Stimulated activated CD4-positive, alpha-beta T cell treated with anti-CD3 and anti-CD28 coated beads, TNF-alpha, amount 100 ng/mL, for 4 hours (primary cell): ENCODE data around the gene RELL1.

Source experiments
- DNase-seq, 3 experiments: peaks; one replicate each; pipeline ENCODE4 v3.0.0-alpha.2; 2020; ENCODE audit warnings: low read depth in 3 of 3

RELL1 gene

GRCh38 chr4:37635155-37635554 lies 51.0 kb downstream of the RELL1 start:
- no peak for DNase-seq

GRCh38 chr4:37634180-37634579 lies 52.0 kb downstream of the RELL1 start:
- no peak for DNase-seq

GRCh38 chr4:37632836-37633235 lies 53.3 kb downstream of the RELL1 start:
- DNase-seq, result no peak

- no peak for DNase-seq
Observed at GRCh38 chr4:37631551-37631950, 54.6 kb downstream of the RELL1 start.

- no peak for DNase-seq
Observed at GRCh38 chr4:37629713-37630112, 56.5 kb downstream of the RELL1 start.

GRCh38 chr4:37628977-37629609 lies 57.1 kb downstream of the RELL1 start:
- no peak for DNase-seq

GRCh38 chr4:37627263-37627662 lies 58.9 kb downstream of the RELL1 start:
- no peak for DNase-seq

- DNase-seq, result no peak
Observed at GRCh38 chr4:37625499-37625898, 60.7 kb downstream of the RELL1 start.

- no peak for DNase-seq
Observed at GRCh38 chr4:37623940-37624339, 62.2 kb downstream of the RELL1 start.

- DNase-seq, result no peak
Observed at GRCh38 chr4:37623125-37623524, 63.1 kb downstream of the RELL1 start.

GRCh38 chr4:37620176-37620575 lies 66.0 kb downstream of the RELL1 start:
- DNase-seq, result no peak

GRCh38 chr4:37615720-37616063 lies 70.5 kb downstream of the RELL1 start:
- DNase-seq, result no peak

GRCh38 chr4:37615059-37615719 lies 71.0 kb downstream of the RELL1 start:
- no peak for DNase-seq

GRCh38 chr4:37612811-37613210 lies 73.4 kb downstream of the RELL1 start:
- DNase-seq, result no peak

GRCh38 chr4:37609626-37610025 lies 76.5 kb downstream of the RELL1 start:
- no peak for DNase-seq

- no peak for DNase-seq
Observed at GRCh38 chr4:37607018-37607417, 79.2 kb downstream of the RELL1 start.

GRCh38 chr4:37605843-37606565 lies 80.2 kb downstream of the RELL1 start:
- no peak for DNase-seq

- no peak for DNase-seq
Observed at GRCh38 chr4:37604461-37604860, 81.7 kb downstream of the RELL1 start.

GRCh38 chr4:37603711-37604110 lies 82.5 kb downstream of the RELL1 start:
- no peak for DNase-seq

GRCh38 chr4:37603070-37603468 lies 83.1 kb downstream of the RELL1 start:
- peak; percentile 50 to 66 (median 52) for DNase-seq

- no peak for DNase-seq
Observed at GRCh38 chr4:37602454-37603069, 83.6 kb downstream of the RELL1 start.

- DNase-seq, result no peak
Observed at GRCh38 chr4:37601531-37601930, 84.6 kb downstream of the RELL1 start.
